Midbrain (tissue), 1 donor: ENCODE measurements around the gene DUS3L.
"Not testable (repeated sequence)": the region's sequence is repeated elsewhere in the genome, so short reads cannot be mapped to it uniquely, and the experiment has no call there.

Source experiments
- DNase-seq: peaks from one replicate; lab custom pipeline; 2025; lab: John Stamatoyannopoulos, UW

Gene DUS3L

GRCh38 chr19:5772416-5772815 lies 18.5 kb downstream of the DUS3L start:
- DNase-seq = no peak

GRCh38 chr19:5767949-5768348 lies 23.0 kb downstream of the DUS3L start:
- DNase-seq = no peak

GRCh38 chr19:5765220-5765619 lies 25.7 kb downstream of the DUS3L start:
- DNase-seq = no peak

- no peak for DNase-seq
Observed at GRCh38 chr19:5762608-5763217, 28.2 kb downstream of the DUS3L start.

- no peak for DNase-seq
Observed at GRCh38 chr19:5753743-5754142, 37.2 kb downstream of the DUS3L start.

- DNase-seq = no peak
Observed at GRCh38 chr19:5751709-5752108, 39.3 kb downstream of the DUS3L start.

GRCh38 chr19:5749505-5749904 lies 41.5 kb downstream of the DUS3L start:
- no peak for DNase-seq

- not testable (repeated sequence) for DNase-seq
Observed at GRCh38 chr19:5748920-5749319, 42.0 kb downstream of the DUS3L start.

GRCh38 chr19:5744999-5745398 lies 46.0 kb downstream of the DUS3L start:
- not testable (repeated sequence) for DNase-seq

GRCh38 chr19:5743630-5744029 lies 47.3 kb downstream of the DUS3L start:
- DNase-seq = no peak

GRCh38 chr19:5742051-5742450 lies 48.9 kb downstream of the DUS3L start:
- DNase-seq = no peak

- DNase-seq = no peak
Observed at GRCh38 chr19:5738423-5738822, 52.5 kb downstream of the DUS3L start.
